ENCODE data around the gene MIS18A. TPM values are rescaled to one million over a fixed set of nuclear protein-coding genes. Genes with fewer than 3 reads are reported as not detected.

MIS18A gene
- polyA plus RNA-seq, 3 donors, result 1.6 to 2.5 (median 2.3) TPM

- peaks cover 80 to 94% of the 10 kb centered on the region in 2 donors for H3K36me3 Mint-ChIP-seq
- H2AFZ ChIP-seq (ENCODE audit: insufficient read depth, low read depth, low read length, poor library complexity, severe bottlenecking), result no peak overlapping the region
- WGBS (ENCODE audit: insufficient coverage), result 100% methylated on average over 7 of the region's 7 CpGs
Observed at GRCh38 chr21:32319012-32319411, 40.2 kb upstream of the MIS18A start.

GRCh38 chr21:32317726-32318125, 38.9 kb upstream of the MIS18A start:
- Mint-ChIP-seq H3K27ac (peak overlapping the region in 1 of 7 donors; percentile 73), H3K4me3 (no peak overlapping the region), H3K4me1 (no peaks in the 10 kb centered on the region), H3K9me3 (peaks cover 0 to 2% (median 0%) of the 10 kb centered on the region in 7 donors), H3K36me3 (peaks cover 76 to 87% of the 10 kb centered on the region in 2 donors), H3K27me3 (ENCODE audit: low read depth in 3 of 3) (peaks cover 0 to 2% (median 0%) of the 10 kb centered on the region in 3 donors)
- Histone ChIP-seq H3K4me3 (replicated peaks in 1 of 3; ENCODE audit: low read depth in 2 of 3, low read length in 3 of 3) (no peak overlapping the region), H3K9me3 (replicated peaks in 1 of 2; ENCODE audit: control insufficient read depth in 1 of 2, insufficient read depth in 1 of 2, low read length in 2 of 2) (no peaks in the 10 kb centered on the region), H4K20me1 (ENCODE audit: insufficient read depth, low read length) (no peaks in the 10 kb centered on the region), H3K9ac (ENCODE audit: insufficient read depth, low read length, poor library complexity, severe bottlenecking) (no peak overlapping the region), H3K36me3 (replicated peaks in 1 of 2; ENCODE audit: control insufficient read depth in 1 of 2, insufficient read depth in 2 of 2, low read length in 2 of 2) (peaks cover 76 to 92% of the 10 kb centered on the region in 2 donors), H3K4me1 (ENCODE audit: control insufficient read depth in 1 of 2, insufficient read depth in 2 of 2, low read length in 2 of 2) (no peaks in the 10 kb centered on the region), H3K79me2 (ENCODE audit: insufficient read depth, low read length) (no peaks in the 10 kb centered on the region), H3K27ac (ENCODE audit: low read depth in 1 of 2, low read length in 2 of 2) (no peak overlapping the region), H3K4me2 (replicated peaks; ENCODE audit: extremely low read depth, low read length, poor library complexity, severe bottlenecking) (no peak overlapping the region), H3K27me3 (ENCODE audit: control insufficient read depth in 2 of 2, insufficient read depth in 2 of 2, low read length in 2 of 2) (no peaks in the 10 kb centered on the region), H2AFZ (ENCODE audit: insufficient read depth, low read depth, low read length, poor library complexity, severe bottlenecking) (no peak overlapping the region)
- no peak for TF ChIP-seq CTCF (IDR thresholded peaks at IDR 0.05)
- WGBS (ENCODE audit: insufficient coverage), result 91% methylated on average over 9 of the region's 9 CpGs
- intact Hi-C loops (cut with micrococcal nuclease), result no loop called here
- no peak for DNase-seq

More at GRCh38 chr21:32319012-32319411, 40.2 kb upstream of the MIS18A start:
- H3K27ac Mint-ChIP-seq, result peak overlapping the region in 1 of 7 donors; percentile 35
- Histone ChIP-seq H3K4me3 (replicated peaks in 1 of 3; ENCODE audit: low read depth in 2 of 3, low read length in 3 of 3) (no peak overlapping the region), H3K79me2 (ENCODE audit: insufficient read depth, low read length) (no peaks in the 10 kb centered on the region), H3K9ac (ENCODE audit: insufficient read depth, low read length, poor library complexity, severe bottlenecking) (no peak overlapping the region), H3K27ac (ENCODE audit: low read depth in 1 of 2, low read length in 2 of 2) (no peak overlapping the region), H3K9me3 (replicated peaks in 1 of 2; ENCODE audit: control insufficient read depth in 1 of 2, insufficient read depth in 1 of 2, low read length in 2 of 2) (no peaks in the 10 kb centered on the region), H3K36me3 (replicated peaks in 1 of 2; ENCODE audit: control insufficient read depth in 1 of 2, insufficient read depth in 2 of 2, low read length in 2 of 2) (peaks cover 85 to 97% of the 10 kb centered on the region in 2 donors), H3K4me2 (replicated peaks; ENCODE audit: extremely low read depth, low read length, poor library complexity, severe bottlenecking) (no peak overlapping the region), H3K27me3 (ENCODE audit: control insufficient read depth in 2 of 2, insufficient read depth in 2 of 2, low read length in 2 of 2) (no peaks in the 10 kb centered on the region), H3K4me1 (ENCODE audit: control insufficient read depth in 1 of 2, insufficient read depth in 2 of 2, low read length in 2 of 2) (no peaks in the 10 kb centered on the region), H4K20me1 (ENCODE audit: insufficient read depth, low read length) (no peaks in the 10 kb centered on the region)
- no peaks in the 10 kb centered on the region for H3K4me1 Mint-ChIP-seq
- peaks cover 0 to 2% (median 0%) of the 10 kb centered on the region in 7 donors for H3K9me3 Mint-ChIP-seq
- H3K27me3 Mint-ChIP-seq (ENCODE audit: low read depth in 3 of 3), result peaks cover 0 to 2% (median 0%) of the 10 kb centered on the region in 3 donors
- DNase-seq, result no peak
- intact Hi-C loops (cut with micrococcal nuclease), result no loop called here
- no peak for TF ChIP-seq CTCF (IDR thresholded peaks at IDR 0.05)
- no peak overlapping the region for H3K4me3 Mint-ChIP-seq

All from CD14-positive monocyte (primary cell).